ENCODE data around the gene C6orf163. TPM values are rescaled to one million over a fixed set of nuclear protein-coding genes. Genes with fewer than 3 reads are reported as not detected.

The C6orf163 gene
- total RNA-seq, 1 donor from 2014 or later = 7.7 TPM

DNA sequence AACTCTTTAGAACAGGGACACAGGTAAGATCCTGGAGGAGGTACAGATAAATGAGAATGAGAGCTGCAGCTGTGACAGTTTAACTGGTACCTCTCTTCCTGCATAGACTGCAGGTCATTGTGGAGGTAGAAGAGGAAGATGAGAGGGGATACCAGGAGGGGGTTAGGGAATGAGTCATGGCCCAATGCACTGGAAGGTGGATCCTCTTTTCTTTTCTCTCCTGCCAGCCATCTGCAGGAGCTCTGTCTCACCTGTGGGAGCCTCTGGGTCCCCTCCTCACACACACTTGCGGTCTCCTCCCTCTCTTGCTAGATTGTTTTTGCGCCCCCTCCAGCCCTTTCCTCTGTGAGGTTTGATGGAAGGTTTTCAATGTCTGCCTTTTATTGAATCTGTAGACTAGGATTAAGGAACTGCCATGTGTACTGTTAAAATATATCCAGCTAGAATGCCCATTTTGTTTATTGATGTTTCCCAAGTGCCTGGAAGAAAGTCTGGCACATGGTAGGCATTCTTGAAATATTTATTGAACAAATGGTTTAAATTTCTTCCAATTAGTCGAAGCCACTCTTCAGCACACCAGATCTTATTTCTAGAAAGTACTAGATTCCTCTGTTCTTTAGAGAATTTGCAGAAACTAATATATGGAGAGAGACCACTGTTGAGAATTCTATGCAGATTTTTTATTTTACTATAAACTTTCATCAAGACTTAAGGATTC, 13.0 kb downstream of the C6orf163 start:
- DNase-seq (ENCODE audit: low spot score) = no peak

DNA sequence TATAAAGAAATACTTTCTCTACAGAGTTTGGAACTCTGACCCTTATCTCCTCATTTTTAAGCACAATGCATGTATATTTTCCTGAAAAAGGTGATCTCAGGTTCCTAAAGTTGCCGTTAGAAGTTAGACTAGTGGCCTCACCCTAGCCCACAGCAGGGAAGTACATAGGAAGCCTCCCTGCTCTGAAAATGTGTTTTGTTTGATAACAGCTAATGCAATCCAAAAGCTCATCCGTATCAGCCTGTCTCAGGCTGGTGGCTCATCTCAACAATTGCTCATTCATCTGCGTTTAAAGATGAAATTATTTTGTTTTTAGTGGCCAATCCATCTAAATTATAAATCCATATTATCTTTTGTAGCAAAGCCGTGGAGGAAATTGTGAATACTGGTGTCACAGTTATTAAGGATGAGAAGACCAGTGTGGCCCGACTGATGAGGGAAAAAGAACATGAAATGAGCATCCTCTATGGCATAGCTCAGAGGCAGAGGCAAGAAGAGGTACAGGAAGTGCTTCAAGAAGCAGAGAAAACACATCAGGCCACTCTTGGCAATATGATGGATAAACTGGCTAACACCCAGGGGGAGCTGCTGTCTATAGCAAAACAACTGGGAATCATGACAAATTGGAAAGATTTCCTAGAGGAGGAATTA, 20.1 kb downstream of the C6orf163 start:
- no peak for DNase-seq (ENCODE audit: low spot score)

GRCh38 chr6:87366072-87366827, 21.6 kb downstream of the C6orf163 start:
- DNase-seq (ENCODE audit: low spot score) = no peak

DNA sequence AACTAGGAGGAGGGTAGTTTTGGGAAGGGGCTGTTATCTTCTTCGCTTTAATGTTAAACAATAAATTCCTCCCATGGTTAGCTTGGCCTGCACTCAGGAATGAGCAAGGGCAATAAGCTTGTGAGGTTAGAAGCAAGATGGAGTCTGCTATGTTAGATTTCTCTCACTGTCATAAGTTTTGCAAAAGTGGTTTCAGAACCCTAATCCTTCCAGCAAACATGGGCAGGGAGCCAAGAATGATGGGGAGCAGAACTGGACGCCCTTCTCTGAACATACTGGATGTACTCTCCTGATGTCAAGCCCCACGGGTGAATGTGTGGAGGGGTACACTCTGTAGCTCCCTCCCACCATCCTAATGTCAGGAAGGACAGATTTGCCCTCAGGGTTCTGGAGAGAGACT, 22.3 kb downstream of the C6orf163 start:
- DNase-seq (ENCODE audit: low spot score) = no peak

GRCh38 chr6:87373377-87373776, 28.8 kb downstream of the C6orf163 start:
- no peak for DNase-seq (ENCODE audit: low spot score)

GRCh38 chr6:87375315-87375714, 30.7 kb downstream of the C6orf163 start:
- DNase-seq (ENCODE audit: low spot score) = no peak

GRCh38 chr6:87376643-87377042, 32.0 kb downstream of the C6orf163 start:
- no peak for DNase-seq (ENCODE audit: low spot score)

GRCh38 chr6:87378947-87379346, 34.3 kb downstream of the C6orf163 start:
- DNase-seq (ENCODE audit: low spot score) = no peak

DNA sequence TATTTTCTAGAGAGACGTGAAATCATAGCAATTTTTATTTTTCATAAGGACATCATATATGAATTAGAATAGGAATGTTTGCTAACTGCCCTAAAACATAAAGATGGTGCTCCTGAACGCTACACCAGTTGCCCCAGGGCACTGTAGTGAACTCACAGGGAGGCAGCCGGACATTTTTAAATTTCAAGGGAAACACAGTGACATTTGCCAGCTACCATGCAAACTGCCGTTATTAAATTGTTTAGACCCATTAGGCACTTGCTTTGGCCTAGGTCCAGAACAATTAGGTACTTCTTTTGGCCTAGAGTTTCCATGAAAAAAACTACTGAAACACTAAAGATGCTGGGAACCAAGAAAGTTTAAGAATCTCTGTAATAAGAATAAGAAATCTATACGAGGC, 38.2 kb downstream of the C6orf163 start:
- DNase-seq (ENCODE audit: low spot score) = no peak

DNA sequence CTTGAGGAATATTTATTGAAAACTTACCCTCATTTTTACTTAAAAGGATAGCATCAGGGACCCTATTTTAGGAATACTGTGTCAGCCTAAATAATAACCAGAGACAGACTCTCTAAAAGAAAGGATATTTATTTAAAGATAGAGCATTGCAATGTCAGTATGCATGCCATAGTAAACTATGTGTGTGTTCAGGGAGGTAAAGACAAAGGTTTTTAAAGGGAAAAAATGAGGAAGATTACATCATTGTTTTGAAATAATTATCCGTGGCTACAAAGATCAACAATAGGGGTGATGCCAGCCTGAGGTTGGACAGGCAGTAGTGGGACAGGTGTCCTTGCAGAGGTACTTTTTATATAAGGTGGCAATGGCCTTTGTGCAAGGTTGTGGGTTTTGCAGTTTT, 39.4 kb downstream of the C6orf163 start:
- no peak for DNase-seq (ENCODE audit: low spot score)

- DNase-seq (ENCODE audit: low spot score) = no peak
Measured at GRCh38 chr6:87384449-87384848, 39.8 kb downstream of the C6orf163 start.

- no peak for DNase-seq (ENCODE audit: low spot score)
Measured at GRCh38 chr6:87391334-87391733, 46.7 kb downstream of the C6orf163 start.

DNA sequence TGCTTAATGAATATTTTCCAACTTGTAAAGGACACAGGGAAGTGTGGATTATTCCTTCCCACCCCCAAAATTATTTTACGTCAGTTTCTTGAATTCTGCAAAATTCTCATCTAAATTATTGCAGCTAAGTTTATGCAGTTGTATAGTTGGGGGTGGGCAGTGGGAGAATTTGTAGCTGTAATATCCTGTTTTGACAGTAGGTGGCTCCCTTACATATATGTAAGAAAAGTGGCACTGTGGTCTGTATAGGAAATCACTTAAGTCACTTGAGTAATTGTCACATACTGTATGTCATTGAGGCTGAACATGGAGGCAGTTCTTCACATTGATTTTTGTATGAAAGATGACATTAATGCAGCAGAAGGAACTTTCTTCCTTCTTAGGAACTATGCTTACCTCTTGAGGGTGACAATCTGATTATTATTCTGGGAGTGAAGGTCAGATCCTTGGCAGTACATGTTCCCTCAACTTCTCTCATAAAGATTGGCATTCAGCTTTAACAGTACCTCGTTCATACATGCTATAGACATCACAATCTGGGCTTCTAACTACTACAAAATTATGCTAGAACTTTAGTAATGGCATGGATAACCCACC, 48.5 kb downstream of the C6orf163 start:
- DNase-seq (ENCODE audit: low spot score) = no peak

- DNase-seq (ENCODE audit: low spot score) = no peak
Measured at GRCh38 chr6:87395431-87395830, 50.8 kb downstream of the C6orf163 start.

DNA sequence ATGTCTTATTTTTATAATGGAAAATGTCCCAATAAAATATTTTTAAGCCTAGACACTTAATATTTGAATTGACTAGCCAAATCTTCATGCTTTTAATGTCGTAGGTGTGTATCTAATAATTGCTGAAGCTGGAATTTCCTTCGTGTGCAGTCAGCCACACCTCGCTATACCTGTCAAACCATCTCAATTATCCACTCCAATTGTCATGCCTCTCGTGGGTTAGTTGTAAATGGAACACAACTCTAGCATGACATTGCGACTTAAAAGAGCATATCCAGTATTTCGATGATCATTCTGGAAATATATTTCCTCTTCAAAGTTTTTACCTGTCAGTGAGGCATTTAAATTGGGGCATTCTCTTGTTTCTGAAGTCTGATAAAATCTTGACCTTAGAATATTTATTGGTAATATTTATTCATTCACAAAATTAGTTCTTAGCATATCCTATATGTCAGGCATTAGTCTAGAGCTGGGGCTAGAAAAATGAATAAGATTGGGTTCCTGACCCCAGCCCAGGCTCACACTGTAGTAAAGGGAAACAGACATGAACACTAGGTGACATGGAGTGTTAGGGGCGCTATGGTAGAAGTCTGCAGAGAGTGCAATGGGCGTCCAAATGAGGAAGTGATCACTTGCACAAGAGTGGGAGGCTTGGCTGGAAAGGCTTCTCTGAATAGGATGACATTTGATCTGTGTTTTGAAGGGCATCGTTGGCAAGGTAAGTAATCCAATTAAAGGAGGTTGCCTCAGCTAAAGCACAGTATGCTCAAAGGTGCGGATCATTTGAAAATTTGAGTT, 52.2 kb downstream of the C6orf163 start:
- no peak for DNase-seq (ENCODE audit: low spot score)

DNA sequence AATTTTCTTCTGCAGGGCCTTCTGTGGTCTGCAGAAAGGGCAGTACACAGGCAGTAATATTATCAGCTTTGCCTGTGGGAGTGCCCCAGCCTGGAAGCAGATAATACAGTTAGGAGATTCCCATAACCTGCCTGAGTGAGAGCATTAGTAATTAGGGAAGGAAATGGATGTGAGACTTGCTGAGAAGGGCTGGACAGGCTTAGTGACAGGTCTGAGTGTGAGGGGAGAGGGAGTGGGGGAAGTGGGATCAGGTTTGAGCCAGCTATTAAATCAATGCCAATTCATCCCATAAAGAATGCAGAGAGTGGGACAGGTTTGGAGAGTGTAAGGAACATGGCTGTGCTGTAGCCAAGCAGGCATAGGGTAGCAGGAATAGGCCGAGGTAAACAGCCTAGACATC, 53.0 kb downstream of the C6orf163 start:
- DNase-seq (ENCODE audit: low spot score) = no peak

- DNase-seq (ENCODE audit: low spot score) = no peak
Measured at GRCh38 chr6:87401832-87402231, 57.2 kb downstream of the C6orf163 start.

DNA sequence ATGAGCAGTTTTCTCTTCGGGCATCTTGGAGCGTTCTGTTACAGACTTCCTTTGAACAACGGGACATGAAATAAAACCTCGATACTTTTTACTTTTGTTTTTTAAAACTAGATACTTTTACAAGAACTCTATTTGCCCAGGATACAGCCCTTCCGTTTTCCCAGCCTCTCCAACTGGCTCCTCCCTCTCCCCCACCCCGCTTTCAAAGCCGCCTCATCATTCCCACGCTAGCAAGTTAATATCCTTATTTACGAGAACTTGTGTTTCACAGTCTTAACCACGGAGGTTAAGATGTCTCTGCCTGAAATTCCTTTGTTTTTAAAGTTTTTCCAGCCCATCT, 62.9 kb downstream of the C6orf163 start:
- peak; percentile 46 for DNase-seq (ENCODE audit: low spot score)

GRCh38 chr6:87407901-87408720, 63.5 kb downstream of the C6orf163 start, which contains the start of gene CFAP206:
CFAP206 (plus strand) TSS chr6:87407972; CDS start chr6:87409840, 1,868 bp downstream.
- DNase-seq (ENCODE audit: low spot score) = peak; percentile 74

DNA sequence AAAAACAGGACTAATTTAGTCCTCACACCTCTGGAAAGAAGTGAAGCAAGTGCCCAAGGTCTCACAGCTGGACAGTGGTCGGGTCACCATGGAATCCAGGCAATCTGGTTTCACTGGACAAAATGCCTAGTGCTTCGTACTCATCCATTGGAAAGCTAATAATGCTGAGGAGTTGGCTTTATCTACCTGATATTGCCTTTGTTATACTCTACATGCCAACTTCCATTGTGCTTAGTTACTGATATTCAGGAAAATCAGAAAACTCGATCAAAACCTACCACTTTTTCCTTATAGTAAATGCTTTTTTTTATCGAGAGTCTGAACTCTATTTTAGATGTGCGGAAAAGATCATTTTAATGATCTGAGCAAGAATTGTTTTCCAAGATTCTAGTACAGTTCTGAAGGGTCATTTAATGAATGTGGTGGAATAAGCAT, 64.1 kb downstream of the C6orf163 start:
- no peak for DNase-seq (ENCODE audit: low spot score)
